PC-3 (cell line): Measurements from ENCODE around the gene TRABD2B. TPM values are rescaled to one million over a fixed set of nuclear protein-coding genes. Genes with fewer than 3 reads are reported as not detected.

ENCODE experiments used
- ATAC-seq: fragments of 200-7000 bp; cut with Tn5 transposase; 2 replicates; pipeline ENCODE4 v1.9.1; 2020; ENCODE audit warnings: mild to moderate bottlenecking, moderate library complexity
- BruUV-seq: library from RNA; stranded (reverse); fragments of 400-500 nt; replicated peaks from 2 replicates; lab custom pipeline; 2021; lab: Mats Ljungman, UMichigan
- CTCF ChIA-PET: fragments of 300-600 bp; sonication (Branson Sonifier 250); formaldehyde crosslinking; loops from one replicate; lab custom pipeline; 2022; ENCODE audit warnings: antibody characterized with exemption; lab: Charles Lee
- POLR2A ChIA-PET: fragments of 300-600 bp; sonication (Branson Sonifier 250); formaldehyde crosslinking; loops from one replicate; lab custom pipeline; 2022; ENCODE audit warnings: antibody characterized with exemption; ENCODE audit not compliant: unreplicated experiment; lab: Charles Lee
- DNase-seq: peaks from one replicate; pipeline ENCODE4 v3.0.0-alpha.2; 2015
- H2AFZ ChIP-seq: fragments of 300-600 bp; sonication (generic); 2 replicates; pipeline ENCODE4 v1.6.0; 2016; ENCODE audit warnings: antibody characterized with exemption, low read length
- H3F3A ChIP-seq: fragments of 300-600 bp; sonication (generic); one replicate; pipeline ENCODE4 v1.6.0; 2017; ENCODE audit warnings: antibody characterized with exemption, low read length, control low read depth, mild to moderate bottlenecking; ENCODE audit not compliant: unreplicated experiment
- H3K27ac ChIP-seq: fragments of 300-600 bp; sonication (generic); 2 replicates; pipeline ENCODE4 v1.5.1; 2016; ENCODE audit warnings: mild to moderate bottlenecking, low read length
- H3K27me3 ChIP-seq: fragments of 300-600 bp; sonication (generic); 2 replicates; pipeline ENCODE4 v1.6.1; 2016; ENCODE audit warnings: low read length, mixed read lengths
- H3K36me3 ChIP-seq: fragments of 300-600 bp; sonication (generic); 2 replicates; pipeline ENCODE4 v1.6.1; 2016; ENCODE audit warnings: low read depth, mixed run types, low read length, mixed read lengths
- H3K4me1 ChIP-seq: fragments of 300-600 bp; sonication (generic); 2 replicates; pipeline ENCODE4 v1.5.1; 2016; ENCODE audit warnings: low read length; ENCODE audit not compliant: insufficient read depth
- H3K4me2 ChIP-seq: fragments of 300-600 bp; sonication (generic); 2 replicates; pipeline ENCODE4 v1.6.0; 2016; ENCODE audit warnings: low read length
- H3K4me3 ChIP-seq: fragments of 300-600 bp; sonication (generic); 2 replicates; pipeline ENCODE4 v1.5.1; 2016; ENCODE audit warnings: mild to moderate bottlenecking, low read length, mixed read lengths
- H3K79me2 ChIP-seq: fragments of 300-600 bp; sonication (generic); 2 replicates; pipeline ENCODE4 v1.6.1; 2017; ENCODE audit warnings: low read length, mixed read lengths
- H3K9ac ChIP-seq: fragments of 300-600 bp; sonication (generic); 2 replicates; pipeline ENCODE4 v1.6.0; 2016; ENCODE audit warnings: mild to moderate bottlenecking, low read length
- H3K9me2 ChIP-seq: fragments of 300-600 bp; sonication (generic); replicated peaks from 2 replicates; pipeline ENCODE4 v1.6.1; 2016; ENCODE audit warnings: mixed run types, low read length, mixed read lengths
- H3K9me3 ChIP-seq: fragments of 300-600 bp; sonication (generic); 2 replicates; pipeline ENCODE4 v1.6.1; 2016; ENCODE audit warnings: low read length, mixed read lengths
- H4K20me1 ChIP-seq: fragments of 300-600 bp; sonication (generic); 2 replicates; pipeline ENCODE4 v1.6.1; 2016; ENCODE audit warnings: low read length, mixed read lengths
- CTCF ChIP-seq: fragments of 300-600 bp; sonication (generic); conservative IDR thresholded peaks from 2 replicates; pipeline ENCODE4 v1.5.1; 2017; ENCODE audit warnings: antibody characterized with exemption, low read depth, mild to moderate bottlenecking, low read length
- EZH2 ChIP-seq: fragments of 300-600 bp; sonication (generic); IDR thresholded peaks from one replicate; pipeline ENCODE4 v1.6.1; 2017; ENCODE audit warnings: antibody characterized with exemption, mild to moderate bottlenecking, low read length; ENCODE audit not compliant: unreplicated experiment
- EZH2phosphoT487 ChIP-seq: fragments of 300-600 bp; sonication (generic); IDR thresholded peaks from 2 replicates; pipeline ENCODE4 v1.6.1; 2018; ENCODE audit warnings: mild to moderate bottlenecking, antibody characterized with exemption, low read length, borderline replicate concordance
- intact Hi-C: fragments of 100-400 bp; cut with micrococcal nuclease; formaldehyde crosslinking; loops from 2 replicates; pipeline ENCODE4 v1.9.0; 2023
- total RNA-seq: library from RNA; depleted of rRNA; stranded (reverse); fragments of >200 nt; gene quantifications from 2 replicates; pipeline ENCODE4 v1.2.3, GENCODE V29; 2014

The TRABD2B gene
- total RNA-seq, 1 experiment from 2014 or later, result 0.44 TPM

- no peak for TF ChIP-seq EZH2phosphoT487
- Histone ChIP-seq H3K4me1 (peaks cover 26% of the 10 kb centered on the region), H3K79me2 (no peaks in the 10 kb centered on the region), H3K9me3 (no peaks in the 10 kb centered on the region), H3K4me2 (no peak overlapping the region), H3K27ac (no peak overlapping the region), H3K9ac (no peak overlapping the region), H2AFZ (no peak overlapping the region), H3K4me3 (no peak overlapping the region), H3K9me2 (no peaks in the 10 kb centered on the region; the same call in 1 of the 2 replicates), H3K27me3 (no peaks in the 10 kb centered on the region), H3K36me3 (no peaks in the 10 kb centered on the region), H3F3A (no peaks in the 10 kb centered on the region), H4K20me1 (no peaks in the 10 kb centered on the region)
- ATAC-seq (no peak), DNase-seq (no peak)
- ChIA-PET POLR2A (no interaction called here), CTCF (no interaction called here)
- no TSS peak for BruUV-seq
- intact Hi-C loops, result no loop called here
Observed at GRCh38 chr1:47938520-47938919, 58.7 kb downstream of the TRABD2B start.

DNA sequence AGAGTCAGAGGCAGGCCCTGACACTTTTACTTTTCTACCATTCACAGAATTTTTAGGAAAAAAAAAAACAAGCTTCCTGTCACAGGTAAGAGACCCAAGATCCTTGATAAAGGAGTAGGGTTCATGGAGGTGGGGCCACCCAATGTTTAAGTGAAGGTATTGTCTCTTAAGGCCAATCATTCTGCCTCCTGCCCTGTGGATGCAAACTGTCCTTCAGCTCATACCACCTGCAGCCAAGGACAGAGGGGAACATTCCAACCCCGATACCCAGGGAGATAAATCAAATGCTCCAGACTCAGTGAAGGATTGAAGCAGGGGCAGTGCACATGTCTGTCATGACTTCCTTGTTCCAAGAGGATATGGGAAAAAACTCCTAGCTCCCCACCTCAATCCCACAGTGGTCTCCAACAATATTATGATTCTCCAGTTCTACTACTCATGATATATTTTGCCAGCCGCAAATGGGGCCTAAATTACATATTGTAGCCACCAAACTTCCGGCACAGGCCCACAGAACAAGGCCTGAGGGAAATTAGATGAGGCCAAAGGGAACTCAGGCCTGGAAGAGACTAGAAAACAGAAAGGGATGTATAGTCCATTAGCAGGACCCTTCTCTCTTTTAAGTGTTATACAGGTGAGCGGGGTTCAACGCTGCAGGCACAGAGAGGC, 59.5 kb downstream of the TRABD2B start:
- no peak overlapping the region for H3K9ac ChIP-seq
- POLR2A ChIA-PET, result no interaction called here
- H3K79me2 ChIP-seq, result no peaks in the 10 kb centered on the region
- H3K9me3 ChIP-seq, result no peaks in the 10 kb centered on the region
- H3K4me2 ChIP-seq, result no peak overlapping the region
- no peak overlapping the region for H3K4me3 ChIP-seq
- intact Hi-C loops, result no loop called here
- no peak overlapping the region for H3K27ac ChIP-seq
- no peaks in the 10 kb centered on the region for H3F3A ChIP-seq
- H3K4me1 ChIP-seq, result peaks cover 26% of the 10 kb centered on the region
- no peaks in the 10 kb centered on the region for H3K27me3 ChIP-seq
- H4K20me1 ChIP-seq, result no peaks in the 10 kb centered on the region
- no peaks in the 10 kb centered on the region for H3K36me3 ChIP-seq
- CTCF ChIA-PET, result no interaction called here
- H2AFZ ChIP-seq, result no peak overlapping the region
- no peak for ATAC-seq
- TF ChIP-seq EZH2phosphoT487 (no peak), CTCF (no peak), EZH2 (no peak)
- H3K9me2 ChIP-seq, result no peaks in the 10 kb centered on the region; the same call in 1 of the 2 replicates
- no peak for DNase-seq
- no TSS peak for BruUV-seq

DNA sequence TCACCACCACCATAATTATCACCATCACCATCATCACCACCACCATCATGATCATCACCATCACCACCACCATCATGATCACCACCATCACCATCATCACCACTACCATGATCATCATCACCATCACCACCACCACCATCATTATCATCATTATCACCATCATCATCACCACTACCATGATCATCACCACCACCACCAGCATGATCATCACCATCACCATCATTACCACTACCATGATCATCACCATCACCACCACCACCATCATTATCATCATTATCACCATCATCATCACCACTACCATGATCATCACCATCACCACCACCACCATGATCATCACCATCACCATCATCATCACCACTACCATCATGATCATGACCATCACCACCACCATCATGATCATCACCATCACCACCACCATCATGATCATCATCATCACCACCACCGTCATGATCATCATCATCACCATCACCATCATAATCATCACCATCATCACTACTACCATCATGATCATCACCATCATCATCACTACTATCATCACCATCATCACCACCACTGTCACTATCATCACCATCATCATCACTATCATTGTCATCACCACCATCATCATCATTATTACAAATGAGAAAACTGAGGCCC, 60.2 kb downstream of the TRABD2B start:
- no TSS peak for BruUV-seq
- no peak for ATAC-seq
- no peak overlapping the region for H3K9ac ChIP-seq

More for the DNA sequence above, 60.2 kb downstream of the TRABD2B start:
- Histone ChIP-seq H3K4me1 (peaks cover 19% of the 10 kb centered on the region), H3K9me2 (no peaks in the 10 kb centered on the region; the same call in 1 of the 2 replicates), H2AFZ (no peak overlapping the region), H3K4me3 (no peak overlapping the region), H3K27ac (no peak overlapping the region), H3K79me2 (no peaks in the 10 kb centered on the region), H3K27me3 (no peaks in the 10 kb centered on the region), H3K4me2 (no peak overlapping the region), H3K36me3 (no peaks in the 10 kb centered on the region), H3K9me3 (no peaks in the 10 kb centered on the region), H3F3A (no peaks in the 10 kb centered on the region), H4K20me1 (no peaks in the 10 kb centered on the region)
- intact Hi-C loops, result no loop called here
- no peak for DNase-seq
- no peak for TF ChIP-seq EZH2phosphoT487
- TF ChIP-seq EZH2, result no peak
- TF ChIP-seq CTCF, result no peak
- ChIA-PET CTCF (no interaction called here), POLR2A (no interaction called here)
